Astrocyte of the spinal cord (primary cell): ENCODE data around the gene KIAA0513.
A peak's percentile ranks its signal among the peaks of the same experiment; 100 is the strongest.

Experiments
- DNase-seq: peaks from one replicate; pipeline ENCODE4 v3.0.0; 2011; ENCODE audit warnings: low read depth, low spot score
- H3K4me3 ChIP-seq: 2 replicates; pipeline ENCODE4 v1.5.1; 2011; ENCODE audit warnings: low read depth, mild to moderate bottlenecking, low read length, moderate library complexity
- in situ Hi-C: cut with HindIII; loops from 2 replicates; pipeline ENCODE4 v1.10.0; 2017; ENCODE audit warnings: low sequenced_read_pairs
- TF ChIP-seq, protein P1 (sequence below): IDR thresholded peaks from 2 replicates; pipeline ENCODE4 v1.5.1; 2012; ENCODE audit warnings: low read depth, mild to moderate bottlenecking, low read length, inconsistent platforms

Gene KIAA0513, protein sequence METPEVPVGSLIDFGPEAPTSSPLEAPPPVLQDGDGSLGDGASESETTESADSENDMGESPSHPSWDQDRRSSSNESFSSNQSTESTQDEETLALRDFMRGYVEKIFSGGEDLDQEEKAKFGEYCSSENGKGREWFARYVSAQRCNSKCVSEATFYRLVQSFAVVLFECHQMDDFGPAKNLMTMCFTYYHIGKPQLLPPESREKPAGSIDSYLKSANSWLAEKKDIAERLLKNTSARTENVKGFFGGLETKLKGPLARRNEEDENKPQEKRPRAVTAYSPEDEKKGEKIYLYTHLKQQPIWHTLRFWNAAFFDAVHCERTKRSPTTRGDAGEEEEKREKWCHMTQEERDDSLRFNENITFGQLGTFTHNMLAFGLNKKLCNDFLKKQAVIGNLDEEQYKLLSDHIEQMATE

DNA sequence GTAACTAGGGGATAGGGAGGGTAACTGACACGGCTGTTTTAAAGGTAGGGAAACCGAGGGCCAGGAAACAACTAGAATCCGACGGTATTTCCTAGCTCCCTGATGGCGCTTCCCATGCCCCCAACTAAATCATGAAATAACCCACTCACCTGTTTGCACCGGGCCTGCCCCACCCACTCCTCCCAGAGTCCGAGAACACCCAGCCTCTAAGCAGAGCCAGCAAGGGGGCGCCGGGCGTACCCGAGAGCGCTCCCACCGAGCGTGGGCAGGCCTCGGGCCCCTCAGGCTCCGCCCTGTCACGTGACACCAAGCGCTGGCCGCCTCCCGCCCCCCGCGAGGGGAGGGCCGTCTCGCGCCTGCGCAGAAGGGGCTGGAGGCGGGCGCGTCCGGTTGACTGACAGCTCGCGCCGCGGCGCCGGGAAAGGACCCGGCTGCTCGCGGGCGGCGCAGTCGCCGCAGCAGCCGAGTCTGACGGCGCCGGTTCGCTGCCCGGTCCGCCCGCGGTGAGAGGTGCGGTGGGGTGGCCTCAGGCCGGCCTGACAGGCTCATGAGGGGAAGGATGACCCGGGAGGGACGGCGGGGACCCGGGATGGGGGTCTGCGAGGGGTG, at the start of gene KIAA0513:
KIAA0513 (plus strand) TSS at position 447 of the 609 bp plus-strand sequence. CDS start 39,277 bp downstream, outside the sequence.
- TF ChIP-seq, protein P1, sequence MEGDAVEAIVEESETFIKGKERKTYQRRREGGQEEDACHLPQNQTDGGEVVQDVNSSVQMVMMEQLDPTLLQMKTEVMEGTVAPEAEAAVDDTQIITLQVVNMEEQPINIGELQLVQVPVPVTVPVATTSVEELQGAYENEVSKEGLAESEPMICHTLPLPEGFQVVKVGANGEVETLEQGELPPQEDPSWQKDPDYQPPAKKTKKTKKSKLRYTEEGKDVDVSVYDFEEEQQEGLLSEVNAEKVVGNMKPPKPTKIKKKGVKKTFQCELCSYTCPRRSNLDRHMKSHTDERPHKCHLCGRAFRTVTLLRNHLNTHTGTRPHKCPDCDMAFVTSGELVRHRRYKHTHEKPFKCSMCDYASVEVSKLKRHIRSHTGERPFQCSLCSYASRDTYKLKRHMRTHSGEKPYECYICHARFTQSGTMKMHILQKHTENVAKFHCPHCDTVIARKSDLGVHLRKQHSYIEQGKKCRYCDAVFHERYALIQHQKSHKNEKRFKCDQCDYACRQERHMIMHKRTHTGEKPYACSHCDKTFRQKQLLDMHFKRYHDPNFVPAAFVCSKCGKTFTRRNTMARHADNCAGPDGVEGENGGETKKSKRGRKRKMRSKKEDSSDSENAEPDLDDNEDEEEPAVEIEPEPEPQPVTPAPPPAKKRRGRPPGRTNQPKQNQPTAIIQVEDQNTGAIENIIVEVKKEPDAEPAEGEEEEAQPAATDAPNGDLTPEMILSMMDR, result peak; percentile 27
- H3K4me3 ChIP-seq, result peak within 1 kb of the TSS; percentile 71
- DNase-seq, result peak; percentile 93
- in situ Hi-C loops, result no loop called here

- DNase-seq, result no peak
- TF ChIP-seq, protein P1, result no peak
- in situ Hi-C loops, result no loop called here
- H3K4me3 ChIP-seq, result no peak overlapping the region
Observed at GRCh38 chr16:84979516-84979915, 48.1 kb upstream of the KIAA0513 start.

DNA sequence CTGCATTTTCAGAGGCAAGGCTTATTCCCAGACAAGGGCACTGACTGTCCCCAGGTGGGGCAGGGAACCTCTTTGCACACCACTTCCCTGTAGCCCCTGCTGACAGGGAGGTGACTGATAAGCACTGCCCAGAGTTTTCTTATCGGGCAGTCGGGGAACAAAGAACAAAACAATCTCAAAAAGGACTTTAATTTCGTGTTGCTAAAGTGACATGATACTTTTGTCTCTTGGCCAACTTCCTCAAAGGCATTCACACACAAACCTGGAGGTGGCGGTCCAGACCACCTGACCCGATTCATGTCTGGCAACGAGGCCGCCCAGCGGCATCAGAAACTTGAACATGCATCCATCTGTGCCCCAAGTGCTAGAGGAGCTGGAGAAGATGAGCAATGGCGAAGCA, 45.2 kb upstream of the KIAA0513 start:
- H3K4me3 ChIP-seq, result no peak overlapping the region
- DNase-seq, result no peak
- in situ Hi-C loops, result no loop called here
- TF ChIP-seq, protein P1, result no peak

GRCh38 chr16:84985079-84986065, 42.2 kb upstream of the KIAA0513 start:
- in situ Hi-C loops, result no loop called here
- TF ChIP-seq, protein P1, result no peak
- H3K4me3 ChIP-seq, result no peak overlapping the region
- peak; percentile 88 for DNase-seq

DNA sequence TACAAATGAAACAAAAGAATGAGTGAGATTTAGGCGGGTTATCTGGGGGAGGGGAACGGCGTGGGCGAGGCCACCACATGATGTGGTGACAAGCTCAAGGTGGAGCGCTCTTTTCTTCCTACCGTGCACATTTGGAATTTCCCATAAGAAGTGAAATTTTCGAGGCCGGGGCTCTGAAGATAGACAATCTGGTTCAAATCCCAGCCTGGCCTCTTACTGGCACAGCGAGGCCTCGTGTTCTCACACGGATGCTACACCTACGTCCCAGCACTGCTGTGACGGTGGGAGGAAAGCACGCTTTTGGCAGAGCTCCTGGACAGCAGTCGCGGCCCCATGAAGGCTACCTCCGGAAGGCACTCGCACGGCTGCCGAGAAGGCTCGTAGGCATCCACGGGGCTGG, 41.5 kb upstream of the KIAA0513 start:
- DNase-seq, result no peak
- in situ Hi-C loops, result no loop called here
- no peak overlapping the region for H3K4me3 ChIP-seq
- TF ChIP-seq, protein P1, result no peak

- in situ Hi-C loops, result no loop called here
- no peak overlapping the region for H3K4me3 ChIP-seq
- no peak for DNase-seq
- TF ChIP-seq, protein P1, result no peak
Observed at GRCh38 chr16:84986879-84987278, 40.7 kb upstream of the KIAA0513 start.
